Brain microvascular endothelial cell (primary cell): ENCODE data around the gene PTPRO.

ENCODE experiments used
- DNase-seq: peaks from one replicate; pipeline ENCODE4 v3.0.0-alpha.2; 2020
- H3K27ac ChIP-seq: fragments of 250-450 bp; sonication (Bioruptor Pico); 2 replicates; pipeline ENCODE4 v1.5.1; 2020; ENCODE audit warnings: mild to moderate bottlenecking, moderate library complexity
- H3K27me3 ChIP-seq: fragments of 250-450 bp; sonication (Bioruptor Pico); replicated peaks from 2 replicates; pipeline ENCODE4 v1.5.1; 2020; ENCODE audit warnings: mild to moderate bottlenecking
- H3K36me3 ChIP-seq: fragments of 250-450 bp; sonication (Bioruptor Pico); replicated peaks from 2 replicates; pipeline ENCODE4 v1.5.1; 2020; ENCODE audit warnings: mild to moderate bottlenecking
- H3K4me3 ChIP-seq: 2 replicates; pipeline ENCODE4 v1.5.1; 2011; ENCODE audit warnings: low read depth, mild to moderate bottlenecking, control low read depth, low read length, moderate library complexity
- CTCF ChIP-seq: IDR thresholded peaks from 2 replicates; pipeline ENCODE4 v1.5.1; 2011; ENCODE audit warnings: low read depth, mild to moderate bottlenecking, moderate library complexity, low read length, control low read depth, inconsistent platforms; ENCODE audit errors: missing control alignments
- in situ Hi-C: cut with HindIII; loops from 2 replicates; pipeline ENCODE4 v1.10.0; 2017; ENCODE audit warnings: low sequenced_read_pairs, low pct_ligation_motif_present

PTPRO gene

GRCh38 chr12:15644700-15645099 lies 322.4 kb downstream of the PTPRO start:
- H3K27ac ChIP-seq, result peak overlapping the region; percentile 76
- in situ Hi-C loops, result no loop called here
- DNase-seq, result no peak
- H3K4me3 ChIP-seq, result no peak overlapping the region
- no peaks in the 10 kb centered on the region for H3K27me3 ChIP-seq
- TF ChIP-seq CTCF, result no peak
- peaks cover 31% of the 10 kb centered on the region for H3K36me3 ChIP-seq

GRCh38 chr12:15646581-15646980 lies 324.3 kb downstream of the PTPRO start:
- peak overlapping the region; percentile 76 for H3K27ac ChIP-seq
- H3K36me3 ChIP-seq, result peaks cover 27% of the 10 kb centered on the region
- no peak for TF ChIP-seq CTCF

More at GRCh38 chr12:15646581-15646980, 324.3 kb downstream of the PTPRO start:
- in situ Hi-C loops, result no loop called here
- Histone ChIP-seq H3K4me3 (no peak overlapping the region), H3K27me3 (no peaks in the 10 kb centered on the region)
- no peak for DNase-seq
